ENCODE results near the gene VPS54. TPM values are rescaled to one million over a fixed set of nuclear protein-coding genes. Genes with fewer than 3 reads are reported as not detected.
A peak's percentile ranks its signal among the peaks of the same experiment; 100 is the strongest.

The VPS54 gene
- total RNA-seq, 4 donors from 2014 or later: 19.8 to 24.0 (median 22.2) TPM

- peaks cover 0 to 7% (median 0%) of the 10 kb centered on the region in 4 donors for H3K4me1 ChIP-seq
- H3K36me3 ChIP-seq: no peaks in the 10 kb centered on the region
- DNase-seq (ENCODE audit: low spot score in 2 of 2): peak; percentile 16 to 70
- peak overlapping the region in 1 of 4 donors; percentile 27 for H3K27ac ChIP-seq
- H3K4me3 ChIP-seq: no peak overlapping the region
- TF ChIP-seq EP300 (IDR thresholded peaks at IDR 0.05) (peak in 1 of 2 donors; percentile 47), POLR2A (IDR thresholded peaks at IDR 0.05) (no peak)
- TF ChIP-seq, protein P1, sequence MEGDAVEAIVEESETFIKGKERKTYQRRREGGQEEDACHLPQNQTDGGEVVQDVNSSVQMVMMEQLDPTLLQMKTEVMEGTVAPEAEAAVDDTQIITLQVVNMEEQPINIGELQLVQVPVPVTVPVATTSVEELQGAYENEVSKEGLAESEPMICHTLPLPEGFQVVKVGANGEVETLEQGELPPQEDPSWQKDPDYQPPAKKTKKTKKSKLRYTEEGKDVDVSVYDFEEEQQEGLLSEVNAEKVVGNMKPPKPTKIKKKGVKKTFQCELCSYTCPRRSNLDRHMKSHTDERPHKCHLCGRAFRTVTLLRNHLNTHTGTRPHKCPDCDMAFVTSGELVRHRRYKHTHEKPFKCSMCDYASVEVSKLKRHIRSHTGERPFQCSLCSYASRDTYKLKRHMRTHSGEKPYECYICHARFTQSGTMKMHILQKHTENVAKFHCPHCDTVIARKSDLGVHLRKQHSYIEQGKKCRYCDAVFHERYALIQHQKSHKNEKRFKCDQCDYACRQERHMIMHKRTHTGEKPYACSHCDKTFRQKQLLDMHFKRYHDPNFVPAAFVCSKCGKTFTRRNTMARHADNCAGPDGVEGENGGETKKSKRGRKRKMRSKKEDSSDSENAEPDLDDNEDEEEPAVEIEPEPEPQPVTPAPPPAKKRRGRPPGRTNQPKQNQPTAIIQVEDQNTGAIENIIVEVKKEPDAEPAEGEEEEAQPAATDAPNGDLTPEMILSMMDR (IDR thresholded peaks at IDR 0.05): peak; percentile 80 to 91 (median 86)
- no peaks in the 10 kb centered on the region for H3K9me3 ChIP-seq
- WGBS, 2 donors: 5 to 10% methylated on average over 3 of the region's 3 CpGs
- no peaks in the 10 kb centered on the region for H3K27me3 ChIP-seq
These were observed 30.5 kb upstream of the VPS54 start for GRCh38 chr2:64049633-64050220.

DNA sequence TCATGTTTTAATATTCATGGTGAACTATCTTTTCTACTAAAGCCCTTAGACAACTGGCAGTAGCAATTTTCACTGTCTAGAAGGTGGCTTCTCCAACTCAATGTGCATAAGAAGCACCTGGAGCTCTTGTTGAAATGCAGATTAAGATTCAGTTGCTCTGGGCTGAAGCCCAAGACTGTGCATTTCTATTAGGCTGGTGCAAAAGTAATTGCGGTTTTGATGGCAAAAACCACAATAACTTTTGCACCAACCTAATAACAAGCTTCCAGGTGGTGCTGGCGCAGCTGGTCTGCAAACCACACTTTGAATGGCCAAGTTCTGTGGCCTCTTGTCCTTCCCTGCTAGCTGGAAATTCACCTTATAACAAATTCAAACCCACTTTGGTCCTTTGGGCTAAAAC lies 26.7 kb upstream of the VPS54 start:
- TF ChIP-seq, protein P1 (IDR thresholded peaks at IDR 0.05): no peak
- TF ChIP-seq POLR2A (IDR thresholded peaks at IDR 0.05): no peak
- no peak for TF ChIP-seq EP300 (IDR thresholded peaks at IDR 0.05)
- 97 to 100% methylated on average over 2 of the region's 2 CpGs for WGBS, 2 donors
- Histone ChIP-seq H3K4me1 (peaks cover 0 to 7% (median 0%) of the 10 kb centered on the region in 4 donors), H3K4me3 (no peak overlapping the region), H3K27ac (no peak overlapping the region), H3K27me3 (no peaks in the 10 kb centered on the region), H3K9me3 (no peaks in the 10 kb centered on the region), H3K36me3 (no peaks in the 10 kb centered on the region)
- DNase-seq (ENCODE audit: low spot score in 2 of 2): no peak

DNA sequence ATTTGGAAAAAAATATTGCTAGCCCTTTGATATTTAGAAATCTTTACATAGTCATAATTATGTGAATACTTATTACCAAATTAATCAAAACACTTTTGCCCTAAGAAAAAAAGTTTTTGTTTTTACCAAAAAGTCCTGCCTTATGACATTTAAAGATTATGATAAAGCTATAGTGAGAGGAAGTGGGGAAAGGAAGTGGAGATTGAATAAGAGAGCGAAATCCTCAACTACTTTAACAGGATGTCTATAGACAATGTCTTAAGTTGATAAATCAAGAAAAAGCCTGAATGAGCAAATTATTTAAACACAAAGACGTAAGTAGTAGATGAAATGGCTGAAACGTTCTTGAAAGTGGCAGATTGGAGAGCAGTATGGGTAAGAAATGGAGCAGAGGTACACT lies 20.9 kb upstream of the VPS54 start:
- Histone ChIP-seq H3K36me3 (no peaks in the 10 kb centered on the region), H3K9me3 (no peaks in the 10 kb centered on the region), H3K27ac (no peak overlapping the region), H3K4me1 (peaks cover 0 to 8% (median 2%) of the 10 kb centered on the region in 4 donors), H3K27me3 (no peaks in the 10 kb centered on the region), H3K4me3 (no peak overlapping the region)
- DNase-seq (ENCODE audit: low spot score in 2 of 2): no peak
- TF ChIP-seq POLR2A (IDR thresholded peaks at IDR 0.05) (no peak), EP300 (IDR thresholded peaks at IDR 0.05) (no peak)
- TF ChIP-seq, protein P1 (IDR thresholded peaks at IDR 0.05): no peak
- 62 to 66% methylated on average over 3 of the region's 3 CpGs for WGBS, 2 donors

DNA sequence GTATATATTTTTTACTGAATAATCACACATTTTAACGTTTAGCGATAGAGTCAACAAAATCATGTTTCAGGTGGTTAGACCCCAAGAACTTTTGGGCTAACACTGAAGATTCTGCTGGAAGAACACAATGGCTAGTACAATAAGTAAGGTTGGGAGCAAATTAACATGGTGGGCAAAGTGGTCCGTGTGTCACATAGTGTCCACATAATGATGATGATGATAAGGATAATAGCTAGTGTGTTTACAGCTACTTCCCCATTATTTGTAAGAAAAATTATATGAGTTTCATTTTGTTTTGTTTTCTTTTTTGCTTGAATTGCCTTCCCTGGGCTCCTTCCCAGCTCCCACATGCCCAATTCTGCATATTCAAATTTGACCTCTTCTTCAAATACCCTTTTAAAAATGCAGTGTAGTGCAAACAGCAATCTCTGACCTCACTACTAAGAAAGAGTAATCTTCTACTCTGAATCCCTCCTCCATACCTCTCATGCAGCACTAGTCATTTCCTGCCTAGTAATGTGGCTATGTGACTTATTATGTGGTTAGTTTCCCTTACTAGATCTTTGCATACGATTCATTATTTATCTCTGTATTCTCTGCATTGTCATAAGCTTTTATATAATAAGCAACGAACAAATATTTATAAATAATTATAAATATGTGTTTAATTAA lies 16.9 kb upstream of the VPS54 start:
- Histone ChIP-seq H3K36me3 (no peaks in the 10 kb centered on the region), H3K27ac (no peak overlapping the region), H3K9me3 (no peaks in the 10 kb centered on the region), H3K4me3 (no peak overlapping the region), H3K4me1 (peaks cover 0 to 13% (median 2%) of the 10 kb centered on the region in 4 donors), H3K27me3 (no peaks in the 10 kb centered on the region)
- DNase-seq (ENCODE audit: low spot score in 2 of 2): no peak
- TF ChIP-seq EP300 (IDR thresholded peaks at IDR 0.05): no peak
- TF ChIP-seq, protein P1 (IDR thresholded peaks at IDR 0.05): no peak
- no peak for TF ChIP-seq POLR2A (IDR thresholded peaks at IDR 0.05)
- WGBS, 2 donors: 67 to 71% methylated on average over 5 of the region's 5 CpGs

Measured in tibial nerve (tissue), 4 donors.